AG04450 (cell line): ENCODE results near the gene ROBO1. TPM values are rescaled to one million over a fixed set of nuclear protein-coding genes. Genes with fewer than 3 reads are reported as not detected.
"Not testable (repeated sequence)": the region's sequence is repeated elsewhere in the genome, so short reads cannot be mapped to it uniquely, and the experiment has no call there.

Source experiments
- CTCF ChIA-PET: fragments of 300-600, 350-600 bp; formaldehyde crosslinking; extraction: SDS; loops from one replicate; lab custom pipeline; 2022; ENCODE audit warnings: antibody characterized with exemption, inconsistent platforms; lab: Charles Lee
- POLR2A ChIA-PET: fragments of 350-600 bp; formaldehyde crosslinking; extraction: SDS; loops from one replicate; lab custom pipeline; 2021; ENCODE audit warnings: antibody characterized with exemption, inconsistent platforms; lab: Yijun Ruan, JAX
- DNase-seq: peaks from one replicate; pipeline ENCODE4 v3.0.0-alpha.2; 2011; ENCODE audit warnings: low read depth, low spot score
- H3K27ac ChIP-seq: one replicate; pipeline ENCODE4 v1.5.1; 2012; ENCODE audit warnings: low read depth, low read length, control low read depth
- H3K27me3 ChIP-seq: one replicate; pipeline ENCODE4 v1.6.0; 2012; ENCODE audit warnings: low read length; ENCODE audit not compliant: control insufficient read depth, insufficient read depth
- H3K4me3 ChIP-seq: 2 replicates; pipeline ENCODE4 v1.5.1; 2011; ENCODE audit warnings: mild to moderate bottlenecking, low read depth, low read length, control low read depth
- H3K9me3 ChIP-seq: 2 replicates; pipeline ENCODE4 v1.5.1; 2012; ENCODE audit warnings: low read length; ENCODE audit not compliant: control insufficient read depth, insufficient read depth
- polyA plus RNA-seq: library from polyadenylated mRNA; depleted of rRNA; stranded (reverse); fragments of >200 nt; gene quantifications from 2 replicates; pipeline ENCODE4 v1.2.3, GENCODE V29; 2011
- TF ChIP-seq, protein P1 (sequence below): IDR thresholded peaks from 2 replicates; pipeline ENCODE4 v1.5.1; 2011; ENCODE audit warnings: low read depth, low read length, control low read depth, inconsistent platforms

Gene ROBO1
- polyA plus RNA-seq, 1 experiment, result 66.0 TPM

- CTCF ChIA-PET, result no interaction called here
These were observed 1042.9 kb downstream of the ROBO1 start for GRCh38 chr3:78724859-78725258.

GRCh38 chr3:78724364-78724763, 1043.4 kb downstream of the ROBO1 start:
- CTCF ChIA-PET, H3K9me3 ChIP-seq, H3K27me3 ChIP-seq, H3K4me3 ChIP-seq, H3K27ac ChIP-seq, DNase-seq: not testable (repeated sequence)
- POLR2A ChIA-PET, result interaction anchor here (0.6 kb wide), 1 partner anchor 267 kb away, joined by 3 read pairs; no protein-coding TSS in a partner anchor

More at GRCh38 chr3:78724859-78725258, 1042.9 kb downstream of the ROBO1 start:
- H3K4me3 ChIP-seq, result no peak overlapping the region
- H3K27ac ChIP-seq, result no peak overlapping the region
- H3K27me3 ChIP-seq, result no peaks in the 10 kb centered on the region
- DNase-seq, result no peak
- POLR2A ChIA-PET, result interaction anchor here (0.6 kb wide), 1 partner anchor 267 kb away, joined by 3 read pairs; no protein-coding TSS in a partner anchor
- no peaks in the 10 kb centered on the region for H3K9me3 ChIP-seq
- TF ChIP-seq, protein P1, sequence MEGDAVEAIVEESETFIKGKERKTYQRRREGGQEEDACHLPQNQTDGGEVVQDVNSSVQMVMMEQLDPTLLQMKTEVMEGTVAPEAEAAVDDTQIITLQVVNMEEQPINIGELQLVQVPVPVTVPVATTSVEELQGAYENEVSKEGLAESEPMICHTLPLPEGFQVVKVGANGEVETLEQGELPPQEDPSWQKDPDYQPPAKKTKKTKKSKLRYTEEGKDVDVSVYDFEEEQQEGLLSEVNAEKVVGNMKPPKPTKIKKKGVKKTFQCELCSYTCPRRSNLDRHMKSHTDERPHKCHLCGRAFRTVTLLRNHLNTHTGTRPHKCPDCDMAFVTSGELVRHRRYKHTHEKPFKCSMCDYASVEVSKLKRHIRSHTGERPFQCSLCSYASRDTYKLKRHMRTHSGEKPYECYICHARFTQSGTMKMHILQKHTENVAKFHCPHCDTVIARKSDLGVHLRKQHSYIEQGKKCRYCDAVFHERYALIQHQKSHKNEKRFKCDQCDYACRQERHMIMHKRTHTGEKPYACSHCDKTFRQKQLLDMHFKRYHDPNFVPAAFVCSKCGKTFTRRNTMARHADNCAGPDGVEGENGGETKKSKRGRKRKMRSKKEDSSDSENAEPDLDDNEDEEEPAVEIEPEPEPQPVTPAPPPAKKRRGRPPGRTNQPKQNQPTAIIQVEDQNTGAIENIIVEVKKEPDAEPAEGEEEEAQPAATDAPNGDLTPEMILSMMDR, result no peak

DNA sequence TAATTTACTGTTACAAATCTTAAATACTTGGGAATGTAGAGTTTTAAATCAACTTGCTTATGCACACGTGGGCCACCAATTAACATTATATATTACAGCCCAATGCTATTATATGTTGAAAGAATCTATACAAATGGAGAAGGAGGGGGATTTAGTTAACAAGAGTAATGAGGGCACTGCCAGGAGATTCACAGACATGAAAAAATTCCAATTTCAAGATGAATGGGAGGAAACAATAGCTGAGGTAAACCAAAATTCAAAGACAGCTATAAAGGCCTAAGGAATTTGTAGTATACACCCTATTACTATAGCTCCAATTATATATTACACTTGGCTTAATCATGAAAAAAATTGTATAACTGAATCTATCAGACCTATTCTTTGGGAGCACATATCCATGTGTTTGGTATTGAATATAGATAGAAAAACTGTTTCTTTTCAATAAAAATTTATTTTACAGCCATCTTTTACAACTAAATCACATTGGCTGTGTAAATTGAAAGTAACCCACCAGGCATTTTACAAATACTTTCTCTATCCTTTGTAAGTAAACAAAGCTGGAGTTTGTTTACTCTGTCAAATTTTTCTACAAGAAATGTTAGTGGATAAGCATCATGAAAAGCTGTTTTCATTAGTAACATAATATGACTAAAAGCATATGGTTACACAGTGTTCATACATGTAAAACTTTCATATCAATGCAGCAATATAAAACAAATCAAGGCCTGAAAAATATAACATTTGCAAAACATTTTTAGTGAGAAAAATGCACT, 1045.8 kb downstream of the ROBO1 start:
- Histone ChIP-seq H3K27me3 (no peaks in the 10 kb centered on the region), H3K4me3 (no peak overlapping the region), H3K9me3 (no peaks in the 10 kb centered on the region), H3K27ac (no peak overlapping the region)
- no peak for DNase-seq
- POLR2A ChIA-PET, result no interaction called here
- CTCF ChIA-PET, result no interaction called here
- TF ChIP-seq, protein P1, result no peak

DNA sequence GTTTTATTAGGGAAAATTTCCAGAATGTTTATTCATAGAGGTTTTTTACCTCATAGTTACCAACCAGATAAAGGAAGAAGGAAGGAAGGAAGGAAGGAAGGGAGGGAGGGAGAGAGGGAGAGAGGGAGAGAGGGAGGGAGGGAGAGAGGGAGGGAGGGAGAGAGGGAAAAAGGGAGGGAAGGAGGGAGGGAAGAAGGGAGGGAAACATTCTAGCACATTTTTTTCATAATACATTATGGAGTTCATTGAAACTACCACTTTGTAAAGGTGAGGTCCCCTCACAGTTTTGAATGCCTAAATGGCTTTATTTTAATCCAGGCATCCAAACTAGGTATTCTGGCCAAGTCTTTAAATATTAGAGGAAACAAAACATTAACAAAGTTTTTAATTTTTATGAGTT, 1049.1 kb downstream of the ROBO1 start:
- ChIA-PET CTCF (no interaction called here), POLR2A (no interaction called here)
- DNase-seq, result no peak
- H3K4me3 ChIP-seq, result no peak overlapping the region
- no peaks in the 10 kb centered on the region for H3K27me3 ChIP-seq
- TF ChIP-seq, protein P1, result no peak
- H3K27ac ChIP-seq, result no peak overlapping the region
- H3K9me3 ChIP-seq, result no peaks in the 10 kb centered on the region

- Histone ChIP-seq H3K4me3 (no peak overlapping the region), H3K9me3 (no peaks in the 10 kb centered on the region), H3K27ac (no peak overlapping the region), H3K27me3 (no peaks in the 10 kb centered on the region)
- TF ChIP-seq, protein P1, result no peak
- ChIA-PET POLR2A (no interaction called here), CTCF (no interaction called here)
- no peak for DNase-seq
These were observed 1050.8 kb downstream of the ROBO1 start for GRCh38 chr3:78717041-78717440.
